HG03460 (cell line): Measurements from ENCODE around the gene B9D2.
"Not testable (repeated sequence)": the region's sequence is repeated elsewhere in the genome, so short reads cannot be mapped to it uniquely, and the experiment has no call there.

Source experiments
- ATAC-seq: cut with Tn5 transposase; IDR thresholded peaks from one replicate; pipeline ENCODE4 v1.9.1; 2021; ENCODE audit not compliant: unreplicated experiment

Gene B9D2

GRCh38 chr19:41363753-41364523, at the start of gene B9D2:
Gene B9D2, minus strand, starts transcription at chr19:41364149. Its CDS starts 630 bp downstream, at chr19:41363519.
- peak; percentile 76 for ATAC-seq

GRCh38 chr19:41412953-41413352, 49.0 kb upstream of the B9D2 start:
- ATAC-seq: no peak

- no peak for ATAC-seq
Observed at GRCh38 chr19:41411968-41412265, 48.0 kb upstream of the B9D2 start.

GRCh38 chr19:41411100-41411967, 47.4 kb upstream of the B9D2 start:
- ATAC-seq: no peak

GRCh38 chr19:41410336-41411054, 46.5 kb upstream of the B9D2 start:
- ATAC-seq: no peak

GRCh38 chr19:41409288-41409687, 45.3 kb upstream of the B9D2 start:
- ATAC-seq: no peak

- ATAC-seq: not testable (repeated sequence)
Observed at GRCh38 chr19:41408846-41409245, 44.9 kb upstream of the B9D2 start.

- no peak for ATAC-seq
Observed at GRCh38 chr19:41408256-41408655, 44.3 kb upstream of the B9D2 start.

GRCh38 chr19:41407271-41407670, 43.3 kb upstream of the B9D2 start:
- ATAC-seq: no peak

GRCh38 chr19:41405776-41406175, 41.8 kb upstream of the B9D2 start:
- no peak for ATAC-seq

GRCh38 chr19:41403181-41403970, 39.4 kb upstream of the B9D2 start:
- no peak for ATAC-seq

GRCh38 chr19:41402010-41402409, 38.1 kb upstream of the B9D2 start:
- no peak for ATAC-seq

- no peak for ATAC-seq
Observed at GRCh38 chr19:41401483-41401882, 37.5 kb upstream of the B9D2 start.

- no peak for ATAC-seq
Observed at GRCh38 chr19:41399525-41399924, 35.6 kb upstream of the B9D2 start.

GRCh38 chr19:41399091-41399490, 35.1 kb upstream of the B9D2 start:
- no peak for ATAC-seq

GRCh38 chr19:41398598-41398997, 34.6 kb upstream of the B9D2 start:
- no peak for ATAC-seq

- no peak for ATAC-seq
Observed at GRCh38 chr19:41398050-41398418, 34.1 kb upstream of the B9D2 start.

GRCh38 chr19:41397086-41398049, 33.4 kb upstream of the B9D2 start, which contains the start of the genes BCKDHA and EXOSC5:
Gene BCKDHA, plus strand, starts transcription at chr19:41397818. Its CDS starts 10 bp downstream, at chr19:41397828.
Gene EXOSC5, minus strand, starts transcription at chr19:41397359. Its CDS starts 31 bp downstream, at chr19:41397328.
- ATAC-seq: peak; percentile 88

- no peak for ATAC-seq
Observed at GRCh38 chr19:41395355-41395754, 31.4 kb upstream of the B9D2 start.

GRCh38 chr19:41392775-41393174, 28.8 kb upstream of the B9D2 start:
- no peak for ATAC-seq
